Caki2 (cell line): ENCODE results near the gene MALL. TPM values are rescaled to one million over a fixed set of nuclear protein-coding genes. Genes with fewer than 3 reads are reported as not detected.
"Not testable (repeated sequence)": the region's sequence is repeated elsewhere in the genome, so short reads cannot be mapped to it uniquely, and the experiment has no call there.

ENCODE experiments used
- DNase-seq: peaks from one replicate; pipeline ENCODE4 v3.0.0-alpha.2; 2015; ENCODE audit warnings: low read depth
- in situ Hi-C: cut with HindIII; loops from 2 replicates; pipeline ENCODE4 v1.10.0; 2016; ENCODE audit warnings: low sequenced_read_pairs, low pct_unique_long_range_greater_than_20kb, mixed read lengths
- total RNA-seq: library from RNA; depleted of rRNA; stranded (reverse); fragments of >200 nt; shearing (Covaris generic); gene quantifications from 2 replicates; pipeline ENCODE4 v1.2.3, GENCODE V29; 2014; ENCODE audit warnings: low replicate concordance

Gene MALL
- total RNA-seq, 1 experiment from 2014 or later, result 61.6 TPM

GRCh38 chr2:110062332-110062731 lies 53.3 kb downstream of the MALL start:
- DNase-seq, result not testable (repeated sequence)

GRCh38 chr2:110060550-110060949 lies 55.1 kb downstream of the MALL start:
- in situ Hi-C loops, DNase-seq: not testable (repeated sequence)

More at GRCh38 chr2:110062332-110062731, 53.3 kb downstream of the MALL start:
- in situ Hi-C loops, result not testable (repeated sequence)

- DNase-seq, in situ Hi-C loops: not testable (repeated sequence)
Observed at GRCh38 chr2:110059694-110060358, 55.8 kb downstream of the MALL start.

- in situ Hi-C loops, DNase-seq: not testable (repeated sequence)
Observed at GRCh38 chr2:110059009-110059693, 56.5 kb downstream of the MALL start.

GRCh38 chr2:110058034-110058433 lies 57.6 kb downstream of the MALL start:
- DNase-seq, in situ Hi-C loops: not testable (repeated sequence)

- DNase-seq, in situ Hi-C loops: not testable (repeated sequence)
Observed at GRCh38 chr2:110055819-110056408, 59.7 kb downstream of the MALL start.

- DNase-seq, in situ Hi-C loops: not testable (repeated sequence)
Observed at GRCh38 chr2:110054521-110055407, 60.9 kb downstream of the MALL start.

- DNase-seq, in situ Hi-C loops: not testable (repeated sequence)
Observed at GRCh38 chr2:110053688-110054087, 61.9 kb downstream of the MALL start.

GRCh38 chr2:110052166-110052565 lies 63.5 kb downstream of the MALL start:
- in situ Hi-C loops, DNase-seq: not testable (repeated sequence)

GRCh38 chr2:110050222-110050621 lies 65.4 kb downstream of the MALL start:
- DNase-seq, in situ Hi-C loops: not testable (repeated sequence)

- in situ Hi-C loops, result not testable (repeated sequence)
Observed at GRCh38 chr2:110049769-110050168, 65.9 kb downstream of the MALL start.

GRCh38 chr2:110048255-110049197 lies 67.1 kb downstream of the MALL start:
- in situ Hi-C loops, DNase-seq: not testable (repeated sequence)

More at GRCh38 chr2:110049769-110050168, 65.9 kb downstream of the MALL start:
- not testable (repeated sequence) for DNase-seq

- DNase-seq, in situ Hi-C loops: not testable (repeated sequence)
Observed at GRCh38 chr2:110047225-110047624, 68.4 kb downstream of the MALL start.

- DNase-seq, in situ Hi-C loops: not testable (repeated sequence)
Observed at GRCh38 chr2:110041941-110042660, 73.5 kb downstream of the MALL start.

GRCh38 chr2:110037336-110037735 lies 78.3 kb downstream of the MALL start:
- DNase-seq, in situ Hi-C loops: not testable (repeated sequence)

- in situ Hi-C loops, DNase-seq: not testable (repeated sequence)
Observed at GRCh38 chr2:110035384-110035783, 80.2 kb downstream of the MALL start.
